ENCODE data around the gene PSMC1.

PSMC1 gene

GRCh38 chr14:90266441-90267154 lies 10.2 kb downstream of the PSMC1 start:
- CTCF ChIA-PET = interaction anchor here (0.6 kb wide), 1 partner anchor 518 kb away, joined by 3 read pairs; no protein-coding TSS in a partner anchor

GRCh38 chr14:90268420-90268819 lies 12.1 kb downstream of the PSMC1 start:
- CTCF ChIA-PET = no interaction called here
- DNase-seq (ENCODE audit: low spot score) = no peak
- TF ChIP-seq CTCF (conservative IDR thresholded peaks at IDR 0.05; ENCODE audit: low read depth) = no peak
- POLR2A ChIA-PET (ENCODE audit: low non-redundant PET) = no interaction called here
- no peak overlapping the region for H3K27ac ChIP-seq

More at GRCh38 chr14:90266441-90267154, 10.2 kb downstream of the PSMC1 start:
- POLR2A ChIA-PET (ENCODE audit: low non-redundant PET) = no interaction called here
- no peak for DNase-seq (ENCODE audit: low spot score)
- no peak for TF ChIP-seq CTCF (conservative IDR thresholded peaks at IDR 0.05; ENCODE audit: low read depth)
- no peak overlapping the region for H3K27ac ChIP-seq

GRCh38 chr14:90272523-90272922 lies 16.2 kb downstream of the PSMC1 start:
- no peak for TF ChIP-seq CTCF (conservative IDR thresholded peaks at IDR 0.05; ENCODE audit: low read depth)
- DNase-seq (ENCODE audit: low spot score) = no peak
- no peak overlapping the region for H3K27ac ChIP-seq

GRCh38 chr14:90273532-90273931 lies 17.2 kb downstream of the PSMC1 start:
- DNase-seq (ENCODE audit: low spot score) = no peak
- TF ChIP-seq CTCF (conservative IDR thresholded peaks at IDR 0.05; ENCODE audit: low read depth) = no peak
- POLR2A ChIA-PET (ENCODE audit: low non-redundant PET) = no interaction called here
- CTCF ChIA-PET = interaction anchor here (0.6 kb wide), 1 partner anchor 28 kb away, joined by 3 read pairs; no protein-coding TSS in a partner anchor
- peak overlapping the region; percentile 38 for H3K27ac ChIP-seq

More at GRCh38 chr14:90272523-90272922, 16.2 kb downstream of the PSMC1 start:
- CTCF ChIA-PET = no interaction called here
- POLR2A ChIA-PET (ENCODE audit: low non-redundant PET) = no interaction called here

- no peak for TF ChIP-seq CTCF (conservative IDR thresholded peaks at IDR 0.05; ENCODE audit: low read depth)
- peak overlapping the region; percentile 38 for H3K27ac ChIP-seq
- ChIA-PET CTCF (interaction anchor here (0.6 kb wide), 1 partner anchor 28 kb away, joined by 3 read pairs; no protein-coding TSS in a partner anchor), POLR2A (ENCODE audit: low non-redundant PET) (no interaction called here)
- DNase-seq (ENCODE audit: low spot score) = no peak
These were observed 17.7 kb downstream of the PSMC1 start for GRCh38 chr14:90274019-90274418.

GRCh38 chr14:90274808-90275457 lies 18.6 kb downstream of the PSMC1 start:
- no peak for TF ChIP-seq CTCF (conservative IDR thresholded peaks at IDR 0.05; ENCODE audit: low read depth)
- DNase-seq (ENCODE audit: low spot score) = peak; percentile 45
- ChIA-PET POLR2A (ENCODE audit: low non-redundant PET) (no interaction called here), CTCF (interaction anchor here (0.6 kb wide), 1 partner anchor 17 kb away, joined by 3 read pairs; no protein-coding TSS in a partner anchor)
- peak overlapping the region; percentile 61 for H3K27ac ChIP-seq
